HEK293 (cell line): Measurements from ENCODE around the gene FGFRL1.

Experiments
- CTCF ChIP-seq: fragments of 450-650 bp; formaldehyde crosslinking; IDR thresholded peaks from 2 replicates; pipeline ENCODE4 v1.5.1; 2016; ENCODE audit warnings: missing biosample characterization, missing genetic modification characterization
- KLF10 ChIP-seq: fragments of 450-650 bp; IDR thresholded peaks from 2 replicates; pipeline ENCODE4 v1.5.1; 2018; ENCODE audit warnings: missing biosample characterization, mild to moderate bottlenecking, missing genetic modification characterization
- PBX3 ChIP-seq: sonication (generic); formaldehyde crosslinking; IDR thresholded peaks from 2 replicates; pipeline ENCODE4 v1.8.1; 2022; ENCODE audit warnings: mild to moderate bottlenecking, moderate library complexity, missing genetic modification reagents
- TSHZ1 ChIP-seq: fragments of 450-650 bp; formaldehyde crosslinking; IDR thresholded peaks from 2 replicates; pipeline ENCODE4 v1.5.1; 2016; ENCODE audit warnings: missing biosample characterization, missing genetic modification characterization, borderline replicate concordance
- ZBTB7A ChIP-seq: fragments of 450-650 bp; formaldehyde crosslinking; IDR thresholded peaks from 2 replicates; pipeline ENCODE4 v1.5.1; 2016; ENCODE audit warnings: low read depth, missing biosample characterization, missing genetic modification characterization
- ZNF140 ChIP-seq: fragments of 450-650 bp; formaldehyde crosslinking; IDR thresholded peaks from 2 replicates; pipeline ENCODE4 v1.5.1; 2016; ENCODE audit warnings: missing biosample characterization, missing genetic modification characterization
- ZNF146 ChIP-seq: fragments of 450-650 bp; formaldehyde crosslinking; IDR thresholded peaks from 2 replicates; pipeline ENCODE4 v1.5.1; 2016; ENCODE audit warnings: missing biosample characterization, missing genetic modification characterization
- ZNF169 ChIP-seq: fragments of 450-650 bp; formaldehyde crosslinking; IDR thresholded peaks from 2 replicates; pipeline ENCODE4 v1.5.1; 2016; ENCODE audit warnings: missing biosample characterization, missing genetic modification characterization
- ZSCAN18 ChIP-seq: fragments of 450-650 bp; formaldehyde crosslinking; IDR thresholded peaks from 2 replicates; pipeline ENCODE4 v1.5.1; 2016; ENCODE audit warnings: missing biosample characterization, missing genetic modification characterization

GRCh38 chr4:982814-983213 lies 28.6 kb upstream of the FGFRL1 start:
- TF ChIP-seq KLF10 (no peak), ZSCAN18 (tag by site-specific recombination) (no peak), ZNF140 (tag by site-specific recombination) (no peak), PBX3 (CRISPR knock-in tag) (no peak), TSHZ1 (tag by site-specific recombination) (no peak), CTCF (tag by site-specific recombination) (no peak), ZNF146 (no peak), ZBTB7A (no peak), ZNF169 (tag by site-specific recombination) (no peak)
